Fibroblast of lung (primary cell): ENCODE data around the gene SLC2A4RG.

Experiments
- EZH2 ChIP-seq: IDR thresholded peaks from 2 replicates; pipeline ENCODE4 v1.5.1; 2012; ENCODE audit warnings: low read length, control low read depth, mild to moderate bottlenecking; ENCODE audit errors: missing control alignments
- TF ChIP-seq, protein P1 (sequence below), 2 donors: IDR thresholded peaks in 1 of 2; conservative IDR thresholded peaks in 1 of 2; 1 replicate in 1 of 2; 2 replicates in 1 of 2; pipeline ENCODE4 v1.5.1; 2011 to 2012; ENCODE audit warnings: low read length in 2 of 2, control low read depth in 1 of 2, inconsistent platforms in 1 of 2, low read depth in 1 of 2, mild to moderate bottlenecking in 1 of 2

DNA sequence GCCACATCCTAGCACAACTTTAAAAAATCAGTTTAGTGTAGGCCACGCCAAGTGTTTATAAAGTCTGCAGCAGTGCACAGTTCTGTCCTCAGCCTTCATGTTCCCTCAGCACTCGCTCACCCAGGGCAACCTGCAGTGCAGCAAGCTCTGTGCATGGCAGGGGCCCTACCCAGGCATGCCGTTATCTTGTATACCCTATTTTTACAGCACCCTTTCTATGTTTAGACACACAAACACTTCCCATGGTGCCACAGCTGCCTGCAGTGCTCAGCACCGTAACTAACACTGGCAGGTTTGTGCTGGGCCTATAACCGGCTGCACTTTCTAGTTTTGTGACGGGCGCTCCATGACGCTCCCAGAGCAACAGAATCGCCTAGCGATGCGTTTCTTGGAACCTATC, 47.7 kb downstream of the SLC2A4RG start:
- TF ChIP-seq, protein P1, sequence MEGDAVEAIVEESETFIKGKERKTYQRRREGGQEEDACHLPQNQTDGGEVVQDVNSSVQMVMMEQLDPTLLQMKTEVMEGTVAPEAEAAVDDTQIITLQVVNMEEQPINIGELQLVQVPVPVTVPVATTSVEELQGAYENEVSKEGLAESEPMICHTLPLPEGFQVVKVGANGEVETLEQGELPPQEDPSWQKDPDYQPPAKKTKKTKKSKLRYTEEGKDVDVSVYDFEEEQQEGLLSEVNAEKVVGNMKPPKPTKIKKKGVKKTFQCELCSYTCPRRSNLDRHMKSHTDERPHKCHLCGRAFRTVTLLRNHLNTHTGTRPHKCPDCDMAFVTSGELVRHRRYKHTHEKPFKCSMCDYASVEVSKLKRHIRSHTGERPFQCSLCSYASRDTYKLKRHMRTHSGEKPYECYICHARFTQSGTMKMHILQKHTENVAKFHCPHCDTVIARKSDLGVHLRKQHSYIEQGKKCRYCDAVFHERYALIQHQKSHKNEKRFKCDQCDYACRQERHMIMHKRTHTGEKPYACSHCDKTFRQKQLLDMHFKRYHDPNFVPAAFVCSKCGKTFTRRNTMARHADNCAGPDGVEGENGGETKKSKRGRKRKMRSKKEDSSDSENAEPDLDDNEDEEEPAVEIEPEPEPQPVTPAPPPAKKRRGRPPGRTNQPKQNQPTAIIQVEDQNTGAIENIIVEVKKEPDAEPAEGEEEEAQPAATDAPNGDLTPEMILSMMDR (conservative IDR thresholded peaks at IDR 0.05 in 1 of 2, IDR thresholded peaks at IDR 0.05 in 1 of 2; ENCODE audit: low read depth in 1 of 2, low read length in 2 of 2): no peak
- TF ChIP-seq EZH2: no peak
